ENCODE results near the gene JPH4.
"Not testable (repeated sequence)": the region's sequence is repeated elsewhere in the genome, so short reads cannot be mapped to it uniquely, and the experiment has no call there.

Gene JPH4

GRCh38 chr14:23548351-23549318 is 30.0 kb downstream of the JPH4 start:
- DNase-seq (ENCODE audit: low read depth in 2 of 2): no peak

GRCh38 chr14:23547924-23548323 is 30.7 kb downstream of the JPH4 start:
- no peak for DNase-seq (ENCODE audit: low read depth in 2 of 2)

- no peak for DNase-seq (ENCODE audit: low read depth in 2 of 2)
Measured at GRCh38 chr14:23546450-23547035, 32.0 kb downstream of the JPH4 start.

- DNase-seq (ENCODE audit: low read depth in 2 of 2): no peak
Measured at GRCh38 chr14:23545740-23546365, 32.7 kb downstream of the JPH4 start.

GRCh38 chr14:23544511-23545447 is 33.8 kb downstream of the JPH4 start:
- no peak for DNase-seq (ENCODE audit: low read depth in 2 of 2)

- no peak for DNase-seq (ENCODE audit: low read depth in 2 of 2)
Measured at GRCh38 chr14:23543403-23543802, 35.2 kb downstream of the JPH4 start.

GRCh38 chr14:23542261-23542660 is 36.3 kb downstream of the JPH4 start:
- no peak for DNase-seq (ENCODE audit: low read depth in 2 of 2)

GRCh38 chr14:23540141-23540469 is 38.5 kb downstream of the JPH4 start:
- DNase-seq (ENCODE audit: low read depth in 2 of 2): no peak

GRCh38 chr14:23539248-23540140 is 39.1 kb downstream of the JPH4 start:
- DNase-seq (ENCODE audit: low read depth in 2 of 2): no peak

GRCh38 chr14:23538785-23539184 is 39.8 kb downstream of the JPH4 start:
- no peak for DNase-seq (ENCODE audit: low read depth in 2 of 2)

- no peak for DNase-seq (ENCODE audit: low read depth in 2 of 2)
Measured at GRCh38 chr14:23538050-23538718, 40.4 kb downstream of the JPH4 start.

- no peak for DNase-seq (ENCODE audit: low read depth in 2 of 2)
Measured at GRCh38 chr14:23537351-23538049, 41.1 kb downstream of the JPH4 start.

- not testable (repeated sequence) for DNase-seq (ENCODE audit: low read depth in 2 of 2)
Measured at GRCh38 chr14:23536906-23537305, 41.7 kb downstream of the JPH4 start.

- no peak for DNase-seq (ENCODE audit: low read depth in 2 of 2)
Measured at GRCh38 chr14:23536494-23536893, 42.1 kb downstream of the JPH4 start.

- no peak for DNase-seq (ENCODE audit: low read depth in 2 of 2)
Measured at GRCh38 chr14:23535943-23536342, 42.6 kb downstream of the JPH4 start.

GRCh38 chr14:23533652-23534435 is 44.7 kb downstream of the JPH4 start:
- DNase-seq (ENCODE audit: low read depth in 2 of 2): no peak

GRCh38 chr14:23532658-23533057 is 45.9 kb downstream of the JPH4 start:
- no peak for DNase-seq (ENCODE audit: low read depth in 2 of 2)

GRCh38 chr14:23531391-23531790 is 47.2 kb downstream of the JPH4 start:
- no peak for DNase-seq (ENCODE audit: low read depth in 2 of 2)

Measured in activated CD8-positive, alpha-beta memory T cell treated with anti-CD3 and anti-CD28 coated beads for 4 hours (primary cell).